Erythroblast (primary cell): Measurements from ENCODE around the gene GFY.

Experiments
- DNase-seq, 2 experiments: peaks; one replicate each; lab custom pipeline; 2025; lab: John Stamatoyannopoulos, UW
- GATA1 ChIP-seq: IDR thresholded peaks from 2 replicates; pipeline ENCODE4 v1.6.1; 2011; ENCODE audit warnings: low read depth, mild to moderate bottlenecking, control low read depth, low read length, moderate library complexity
- POLR2A ChIP-seq: IDR thresholded peaks from 2 replicates; pipeline ENCODE4 v1.6.1; 2011; ENCODE audit warnings: mild to moderate bottlenecking, low read length

GFY gene

DNA sequence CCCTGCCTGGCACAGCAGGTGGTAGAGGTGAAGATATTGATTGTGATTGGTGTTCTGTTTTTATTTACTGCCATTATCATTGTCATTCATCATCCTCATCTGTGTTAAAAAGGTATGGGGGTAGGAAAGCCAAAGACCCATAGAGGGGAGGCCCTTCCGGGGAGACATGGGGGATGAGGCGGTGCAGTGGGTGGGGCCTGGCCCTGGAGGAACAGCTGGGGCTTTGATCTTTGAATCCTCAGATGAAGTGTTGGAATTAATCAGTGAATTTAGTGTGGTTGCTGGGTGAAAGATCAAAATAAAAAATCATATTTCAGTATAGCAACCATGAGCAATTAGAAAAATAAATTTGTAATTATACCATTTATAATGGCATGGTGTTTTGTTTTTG, 9.4 kb upstream of the GFY start:
- TF ChIP-seq POLR2A, result no peak
- TF ChIP-seq GATA1, result no peak
- no peak for DNase-seq

DNA sequence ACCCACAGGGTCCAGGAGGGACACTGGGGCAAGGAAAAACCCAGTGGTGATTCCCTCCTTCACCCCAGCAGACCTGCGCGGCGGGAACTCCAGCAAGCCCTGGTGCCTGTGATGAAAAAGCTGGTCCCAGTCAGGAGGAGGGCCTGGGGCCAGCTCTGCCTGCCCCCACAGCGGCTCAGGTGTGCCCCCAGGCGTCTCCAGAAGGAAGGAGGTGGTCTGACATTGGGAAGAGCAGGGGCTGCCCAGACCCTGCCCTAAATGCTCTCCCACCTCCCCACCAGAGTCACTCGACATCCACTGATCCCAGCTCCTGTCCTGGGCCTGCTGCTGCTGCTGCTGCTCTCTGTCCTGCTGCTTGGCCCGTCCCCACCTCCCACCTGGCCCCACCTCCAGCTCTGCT, 8.1 kb upstream of the GFY start:
- TF ChIP-seq POLR2A, result no peak
- no peak for TF ChIP-seq GATA1
- no peak for DNase-seq

DNA sequence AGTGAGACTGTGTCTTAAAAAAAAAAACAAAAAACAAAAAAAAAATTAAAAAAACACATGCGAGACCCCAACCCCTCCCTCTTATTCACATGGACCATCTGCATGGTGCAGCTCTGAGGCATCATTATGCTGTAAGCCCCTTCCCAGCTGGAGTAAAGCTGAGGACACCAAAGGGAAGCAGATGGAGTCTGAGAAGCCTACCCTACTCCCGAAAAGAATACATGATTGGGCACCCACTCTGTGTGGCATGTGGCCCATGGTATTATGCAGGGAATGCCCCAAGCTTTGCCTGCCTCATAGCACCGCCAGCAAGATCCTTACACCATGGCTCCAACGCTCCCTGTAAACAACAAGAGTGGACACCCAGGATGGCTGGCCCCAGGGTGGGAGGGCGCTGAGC, 6.7 kb upstream of the GFY start:
- DNase-seq, result no peak
- TF ChIP-seq GATA1, result no peak
- no peak for TF ChIP-seq POLR2A

DNA sequence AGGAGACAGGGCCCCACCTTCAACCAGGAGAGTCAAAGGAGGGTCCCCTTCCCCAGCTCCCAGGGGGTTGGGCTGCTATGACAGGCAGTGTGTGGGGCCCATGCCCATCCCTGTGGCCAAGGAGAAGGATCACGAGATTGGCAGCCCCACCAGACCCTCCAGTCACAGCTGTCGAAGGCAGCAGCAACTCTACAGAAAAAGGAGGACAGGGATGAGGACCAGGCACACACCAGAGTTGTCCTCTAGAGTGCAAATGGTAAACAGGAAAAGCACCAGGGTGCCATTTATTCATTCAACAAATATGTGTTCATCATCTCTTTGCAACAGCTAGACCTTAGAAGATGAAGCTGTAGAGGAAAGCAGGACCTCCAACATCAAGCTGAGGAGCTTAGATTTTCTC, 6.0 kb upstream of the GFY start:
- DNase-seq, result no peak
- no peak for TF ChIP-seq POLR2A
- TF ChIP-seq GATA1, result no peak

DNA sequence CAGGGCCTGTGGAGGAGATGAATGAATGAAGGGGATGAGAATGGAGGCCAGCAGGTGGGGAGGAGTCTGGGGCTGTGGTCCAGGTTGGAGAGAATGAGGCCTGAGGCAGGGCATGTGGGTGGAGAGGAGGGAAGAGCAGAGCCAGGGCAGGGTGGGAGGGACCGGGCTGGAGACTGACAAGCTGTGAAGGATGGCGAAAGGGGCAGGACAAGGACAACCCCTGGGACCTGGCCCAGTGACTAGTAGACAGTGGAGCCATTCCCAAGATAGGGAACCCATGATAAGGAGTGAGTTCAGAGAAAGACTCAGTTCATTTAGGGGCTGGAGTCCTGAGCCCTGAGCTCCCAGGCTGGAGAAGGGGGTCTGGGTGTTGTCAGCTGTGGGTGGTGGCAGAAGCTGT, 5.0 kb upstream of the GFY start:
- TF ChIP-seq GATA1 (no peak), POLR2A (no peak)
- DNase-seq, result no peak

DNA sequence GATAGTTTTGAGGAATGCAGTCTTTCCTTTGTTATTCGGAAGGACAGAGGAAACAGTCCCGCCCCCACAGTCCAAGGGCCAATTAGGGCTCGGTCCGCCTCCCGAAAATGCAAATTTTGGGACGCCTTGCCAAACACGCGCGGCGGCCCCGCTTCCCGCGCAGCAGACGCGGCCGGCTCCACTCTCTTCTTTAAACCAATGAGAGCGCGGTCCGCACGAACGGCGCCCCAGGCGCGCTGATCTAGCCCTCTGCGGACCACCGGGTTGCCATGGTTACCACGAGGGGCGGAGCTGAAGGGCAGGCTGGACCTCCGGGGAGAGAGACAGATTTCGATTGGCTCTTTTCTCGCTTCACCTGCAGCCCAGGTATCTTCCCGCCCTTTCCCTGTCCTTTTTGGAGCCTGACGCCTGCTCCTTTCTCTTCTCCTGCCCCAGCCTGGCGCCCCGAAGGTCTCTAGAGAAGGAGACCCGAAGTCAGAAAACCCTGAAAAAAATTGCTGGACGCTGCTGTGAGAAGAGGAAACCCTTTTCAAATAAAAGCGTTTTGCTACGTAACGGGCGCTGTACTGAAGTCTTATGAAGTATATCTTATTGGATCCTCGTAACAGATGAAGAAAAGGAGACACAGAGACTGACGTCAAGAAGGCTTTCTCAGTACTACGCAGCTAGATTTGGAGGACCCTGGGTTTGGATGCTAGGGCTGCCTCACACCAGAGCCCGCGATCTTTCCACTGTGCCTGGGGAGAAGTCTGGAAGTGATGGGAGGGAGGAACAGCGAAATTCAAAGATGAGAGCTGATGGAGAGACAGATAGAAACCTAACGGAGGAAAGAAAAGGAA, 3.9 kb upstream of the GFY start:
- no peak for TF ChIP-seq POLR2A
- TF ChIP-seq GATA1, result no peak
- DNase-seq, result no peak

DNA sequence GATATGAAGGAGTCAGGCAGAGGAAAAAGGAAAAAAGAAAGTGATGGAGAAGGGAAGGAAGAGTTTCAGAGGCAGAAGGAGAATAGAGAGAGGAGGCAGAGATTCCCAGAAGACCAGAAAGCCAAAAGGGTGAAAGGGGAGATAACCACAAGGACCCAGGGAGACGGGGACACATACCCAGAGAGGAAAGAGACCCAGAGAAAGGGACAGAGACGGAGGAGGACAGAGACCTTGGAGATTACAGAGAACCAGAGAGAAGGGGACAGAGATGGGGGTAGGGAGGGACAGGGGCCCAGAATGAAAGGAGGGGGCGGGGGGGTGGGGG, 3.3 kb upstream of the GFY start:
- DNase-seq, result no peak
- no peak for TF ChIP-seq POLR2A
- TF ChIP-seq GATA1, result no peak

DNA sequence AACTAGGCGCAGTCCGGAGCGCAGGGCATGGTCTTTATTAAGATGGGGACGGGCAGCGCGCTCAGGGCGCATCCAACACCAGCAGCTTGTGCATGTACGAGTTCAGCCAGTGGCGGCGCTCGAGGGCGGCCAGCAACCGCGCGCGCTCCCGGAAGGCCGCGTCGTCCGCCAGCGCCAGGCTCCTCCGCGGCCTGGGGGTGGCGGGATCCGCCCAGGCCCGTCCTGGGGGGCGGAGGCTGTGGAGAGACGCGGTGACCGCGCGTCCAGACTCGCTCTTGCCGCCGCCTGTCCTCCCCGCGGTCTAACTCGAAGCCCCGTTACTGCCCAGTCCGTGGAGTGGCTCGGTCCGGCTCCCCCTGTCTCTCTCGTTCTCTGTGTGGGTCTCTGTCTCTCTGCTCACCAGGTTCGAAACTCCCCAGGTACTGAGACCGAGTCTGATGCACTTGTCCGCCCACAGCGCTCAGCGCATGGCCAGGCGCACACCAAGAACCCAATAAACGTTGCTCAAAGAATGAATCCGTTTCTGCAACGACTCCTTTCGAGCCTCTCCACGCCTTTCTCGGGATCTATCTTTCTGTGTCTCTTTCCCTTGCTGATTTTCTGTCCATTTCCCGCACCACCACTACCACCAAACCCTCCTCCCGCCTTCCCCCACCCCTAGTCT, 2.6 kb upstream of the GFY start:
- peak in 1 of 2 experiments; percentile 66 for DNase-seq
- TF ChIP-seq GATA1 (no peak), POLR2A (no peak)

DNA sequence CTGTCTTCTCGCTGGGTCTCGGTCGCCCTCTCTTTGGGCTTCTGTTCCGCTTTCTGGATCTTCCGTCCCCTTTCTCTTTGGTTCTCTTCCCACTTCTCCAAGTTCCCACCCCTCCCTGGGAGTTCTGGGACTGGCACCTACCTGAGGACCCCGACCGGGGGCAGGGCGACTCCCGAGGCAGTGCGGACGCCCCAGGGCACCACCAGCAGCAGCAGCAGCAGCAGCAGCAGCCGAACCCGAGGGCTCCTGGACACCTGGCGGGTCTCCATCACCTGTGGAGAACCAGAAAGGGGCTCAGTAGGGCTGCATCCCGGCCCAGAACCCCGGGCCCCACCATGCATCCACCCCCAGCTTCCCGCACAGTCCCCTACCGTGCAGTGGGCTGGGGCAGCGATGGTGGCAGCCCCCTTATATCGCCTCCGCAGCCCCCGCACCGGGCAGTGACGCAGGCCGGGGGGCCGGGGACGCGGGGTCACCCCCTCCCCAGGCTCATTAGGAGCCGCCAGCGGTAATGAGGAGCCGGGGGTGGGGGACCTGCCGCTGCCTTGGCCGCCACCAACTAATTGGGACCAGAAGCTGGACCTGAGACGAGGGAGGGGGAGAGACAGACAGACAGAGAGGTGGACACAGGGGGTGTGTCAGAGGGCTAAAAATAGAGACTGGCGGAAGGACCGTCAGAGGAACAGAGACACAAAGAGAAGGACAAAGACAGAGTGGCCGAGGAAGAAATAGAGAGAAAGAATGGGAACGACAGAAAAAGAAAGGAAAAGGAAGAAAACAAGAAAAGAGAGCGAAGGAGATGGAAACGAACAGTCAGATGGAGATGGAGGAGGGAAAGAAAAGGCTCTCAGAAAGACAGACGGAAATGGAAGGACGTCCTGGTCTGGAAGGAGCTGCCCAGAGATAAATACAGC, 1.9 kb upstream of the GFY start, which contains the start of gene PTH2:
Gene PTH2, minus strand, starts transcription at position 371 of the 914 bp plus-strand sequence. Its CDS starts 102 bp downstream, at position 269.
- no peak for DNase-seq
- TF ChIP-seq GATA1, result no peak
- no peak for TF ChIP-seq POLR2A

DNA sequence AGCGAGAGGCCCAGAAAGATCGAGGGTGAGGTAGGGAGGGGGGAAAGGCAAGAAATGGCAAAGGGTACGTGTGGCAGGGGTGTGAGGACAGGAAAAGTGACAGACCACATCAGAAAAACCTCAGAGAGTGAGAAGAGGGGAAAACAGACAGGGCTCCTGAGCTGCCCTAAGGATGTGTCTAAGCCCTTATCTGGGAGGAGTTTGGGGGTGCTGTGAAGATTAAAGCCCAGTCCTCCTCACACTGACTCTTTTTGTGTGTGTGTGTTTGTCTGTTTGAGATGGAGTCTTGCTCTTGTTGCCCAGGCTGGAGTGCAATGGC, 1.2 kb upstream of the GFY start:
- DNase-seq, result no peak
- no peak for TF ChIP-seq POLR2A
- TF ChIP-seq GATA1, result no peak

DNA sequence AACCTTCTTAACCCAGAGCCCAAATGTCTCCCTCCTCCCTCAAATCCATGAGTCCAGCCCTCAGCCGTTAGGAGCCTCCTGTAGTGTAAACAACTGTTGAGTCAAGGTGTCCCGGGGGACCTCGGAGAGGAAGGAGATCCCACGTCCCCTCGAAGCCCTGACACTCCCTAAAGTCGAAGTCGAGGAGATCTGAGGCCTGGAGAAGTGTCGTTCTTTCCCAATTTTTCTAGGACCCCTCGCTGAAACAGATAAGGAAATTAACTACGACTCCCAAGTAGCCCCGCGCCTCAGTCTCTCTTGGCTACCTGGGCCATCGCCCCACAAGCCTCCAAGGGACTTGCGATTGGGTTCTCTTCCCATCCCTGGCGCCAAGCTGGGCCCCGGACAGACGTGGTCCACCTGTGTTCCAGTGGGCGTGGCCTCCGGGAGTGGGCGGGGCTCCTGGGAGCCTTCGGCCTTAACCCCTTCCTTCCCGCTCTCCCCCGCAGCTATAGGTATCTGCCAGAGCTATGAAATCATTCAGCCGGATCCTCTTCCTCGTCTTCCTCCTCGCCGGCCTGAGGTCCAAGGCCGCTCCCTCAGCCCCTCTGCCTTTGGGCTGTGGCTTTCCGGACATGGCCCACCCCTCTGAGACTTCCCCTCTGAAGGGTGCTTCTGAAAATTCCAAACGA, 869 bp downstream of the GFY start:
- TF ChIP-seq GATA1 (no peak), POLR2A (no peak)
- DNase-seq, result no peak

DNA sequence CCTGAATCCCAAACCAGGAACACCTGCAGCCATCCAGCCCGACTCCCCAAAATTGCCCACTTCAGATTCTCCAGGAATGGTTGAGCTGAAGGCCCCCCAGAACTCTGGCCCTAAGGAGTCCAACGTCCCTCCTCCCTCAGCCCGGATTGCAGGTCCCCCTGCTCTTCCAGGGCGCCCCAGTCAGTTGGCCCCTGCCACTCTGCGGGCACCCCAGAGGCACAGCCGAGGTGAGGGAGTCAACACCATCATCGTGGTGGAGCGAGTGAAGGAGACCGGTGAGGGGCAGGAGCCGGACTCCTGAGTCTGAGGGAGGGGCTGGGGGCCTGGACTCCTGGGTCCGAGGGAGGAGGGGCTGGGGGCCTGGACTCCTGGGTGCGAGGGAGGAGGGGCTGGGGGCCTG, 2.2 kb downstream of the GFY start:
- DNase-seq, result no peak
- TF ChIP-seq POLR2A (no peak), GATA1 (no peak)

DNA sequence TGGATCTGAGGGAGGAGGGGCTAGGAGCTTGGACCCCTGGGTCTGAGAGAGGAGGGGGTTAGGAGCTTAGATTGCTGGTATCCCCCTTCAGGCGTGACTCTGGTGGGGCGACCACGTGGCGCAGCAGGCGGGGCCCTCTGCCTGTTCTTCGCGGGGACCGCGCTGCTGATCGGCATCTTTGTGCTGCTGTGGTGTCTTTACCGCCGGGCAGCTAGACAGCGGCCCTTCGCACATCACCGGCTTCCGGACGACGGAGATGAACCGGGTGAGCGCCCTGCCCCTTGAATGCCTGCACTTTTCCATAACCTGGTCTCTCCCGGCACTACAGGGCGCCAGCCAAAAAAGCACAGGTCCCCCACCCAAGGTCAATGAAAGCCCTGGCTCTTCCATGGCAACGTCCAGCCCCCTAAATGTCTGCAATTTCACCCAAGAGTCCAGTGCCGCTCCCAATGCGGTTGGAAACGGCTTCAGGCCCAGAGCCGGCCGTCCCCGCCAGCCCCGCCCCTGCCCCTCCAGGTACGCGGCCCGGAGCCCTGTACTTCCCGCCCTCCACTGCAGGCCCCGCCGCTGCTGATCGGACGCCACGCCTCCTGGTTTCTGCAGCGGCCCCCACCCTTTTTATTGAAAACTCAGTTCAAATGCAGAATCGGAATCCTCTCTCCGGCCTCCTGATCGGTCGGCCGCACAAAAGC, 2.8 kb downstream of the GFY start:
- TF ChIP-seq GATA1 (no peak), POLR2A (no peak)
- no peak for DNase-seq
